Vagina (tissue), 2 donors: Measurements from ENCODE around the gene CLMP.

Experiments
- POLR2AphosphoS5 ChIP-seq, 2 donors: sonication (generic); formaldehyde crosslinking; IDR thresholded peaks; one replicate each; pipeline ENCODE4 v1.9.0; 2017; ENCODE audit warnings: antibody characterized with exemption in 2 of 2, mild to moderate bottlenecking in 2 of 2, low read depth in 1 of 2; ENCODE audit not compliant: insufficient read depth in 1 of 2
- TF ChIP-seq, protein P1 (sequence below), 3 experiments: fragments of 450-650 bp in 2 of 3; fragments of 200-600 bp in 1 of 3; sonication (generic) in 1 of 3; IDR thresholded peaks; one replicate each; pipeline ENCODE4 v1.5.1; 2017 to 2019; ENCODE audit warnings: antibody characterized with exemption in 3 of 3, mild to moderate bottlenecking in 2 of 3, moderate library complexity in 2 of 3

DNA sequence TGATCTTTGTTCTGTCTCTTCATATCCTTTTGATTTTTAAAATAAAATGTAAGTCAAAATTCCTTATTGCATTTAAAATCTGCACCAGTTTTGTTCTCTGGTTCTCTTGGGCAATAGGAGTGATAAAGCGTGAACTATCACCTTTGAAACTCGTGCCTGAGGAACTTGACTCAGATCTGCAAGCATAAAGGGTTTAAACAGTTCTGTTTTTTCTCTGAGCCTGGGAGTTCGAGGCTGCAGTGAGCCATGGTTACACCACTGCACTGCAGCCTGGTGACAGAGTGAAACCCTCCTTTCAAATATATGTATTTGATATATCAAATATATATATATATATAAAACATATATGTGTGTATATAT is 38.9 kb upstream of the CLMP start:
- TF ChIP-seq POLR2AphosphoS5 (IDR thresholded peaks at IDR 0.05; ENCODE audit: insufficient read depth in 1 of 2, low read depth in 1 of 2), result no peak
- TF ChIP-seq, protein P1, sequence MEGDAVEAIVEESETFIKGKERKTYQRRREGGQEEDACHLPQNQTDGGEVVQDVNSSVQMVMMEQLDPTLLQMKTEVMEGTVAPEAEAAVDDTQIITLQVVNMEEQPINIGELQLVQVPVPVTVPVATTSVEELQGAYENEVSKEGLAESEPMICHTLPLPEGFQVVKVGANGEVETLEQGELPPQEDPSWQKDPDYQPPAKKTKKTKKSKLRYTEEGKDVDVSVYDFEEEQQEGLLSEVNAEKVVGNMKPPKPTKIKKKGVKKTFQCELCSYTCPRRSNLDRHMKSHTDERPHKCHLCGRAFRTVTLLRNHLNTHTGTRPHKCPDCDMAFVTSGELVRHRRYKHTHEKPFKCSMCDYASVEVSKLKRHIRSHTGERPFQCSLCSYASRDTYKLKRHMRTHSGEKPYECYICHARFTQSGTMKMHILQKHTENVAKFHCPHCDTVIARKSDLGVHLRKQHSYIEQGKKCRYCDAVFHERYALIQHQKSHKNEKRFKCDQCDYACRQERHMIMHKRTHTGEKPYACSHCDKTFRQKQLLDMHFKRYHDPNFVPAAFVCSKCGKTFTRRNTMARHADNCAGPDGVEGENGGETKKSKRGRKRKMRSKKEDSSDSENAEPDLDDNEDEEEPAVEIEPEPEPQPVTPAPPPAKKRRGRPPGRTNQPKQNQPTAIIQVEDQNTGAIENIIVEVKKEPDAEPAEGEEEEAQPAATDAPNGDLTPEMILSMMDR (IDR thresholded peaks at IDR 0.05), result no peak
